Measurements from ENCODE around the gene CEP162.

GRCh38 chr6:84161190-84161589 lies 66.3 kb downstream of the CEP162 start:
- TF ChIP-seq EZH2 (IDR thresholded peaks at IDR 0.05; ENCODE audit: borderline replicate concordance, insufficient read depth, low read depth, low read length, poor library complexity, severe bottlenecking) (no peak), CTCF (IDR thresholded peaks at IDR 0.05) (no peak)
